Astrocyte (in vitro differentiated cells and primary cell): Measurements from ENCODE around the gene PPP1R14D.

Experiments used
- CTCF ChIP-seq: IDR thresholded peaks from 2 replicates; pipeline ENCODE4 v1.5.1; 2011; ENCODE audit warnings: low read depth, mild to moderate bottlenecking, inconsistent platforms, low read length, moderate library complexity; ENCODE audit not compliant: insufficient read depth
- EZH2 ChIP-seq: IDR thresholded peaks from 2 replicates; pipeline ENCODE4 v1.6.1; 2012; ENCODE audit warnings: mild to moderate bottlenecking, low read length, inconsistent platforms; ENCODE audit not compliant: insufficient read depth

- TF ChIP-seq CTCF (no peak), EZH2 (no peak)
Measured at GRCh38 chr15:40855706-40856234, 27.3 kb upstream of the PPP1R14D start.
